MM.1S (cell line): ENCODE data around the gene MACIR.

Source experiments
- DNase-seq: peaks from one replicate; pipeline ENCODE4 v3.0.0-alpha.2; 2015
- H2AFZ ChIP-seq: fragments of 300-600 bp; sonication (generic); 2 replicates; pipeline ENCODE4 v1.6.0; 2016; ENCODE audit warnings: antibody characterized with exemption, low read length
- H3F3A ChIP-seq: fragments of 300-600 bp; sonication (generic); 2 replicates; pipeline ENCODE4 v1.6.1; 2016; ENCODE audit warnings: mild to moderate bottlenecking, antibody characterized with exemption, low read length, moderate library complexity, mixed read lengths; ENCODE audit not compliant: insufficient read depth
- H3K27ac ChIP-seq: fragments of 300-600 bp; sonication (generic); 2 replicates; pipeline ENCODE4 v1.5.1; 2016; ENCODE audit warnings: mild to moderate bottlenecking, low read length
- H3K27me3 ChIP-seq: fragments of 300-600 bp; sonication (generic); replicated peaks from 2 replicates; pipeline ENCODE4 v1.6.0; 2016; ENCODE audit warnings: low read length; ENCODE audit not compliant: insufficient read depth
- H3K36me3 ChIP-seq: fragments of 300-600 bp; sonication (generic); replicated peaks from 2 replicates; pipeline ENCODE4 v1.6.1; 2016; ENCODE audit warnings: mild to moderate bottlenecking, low read length, mixed read lengths; ENCODE audit not compliant: insufficient read depth
- H3K4me1 ChIP-seq: fragments of 300-600 bp; sonication (generic); 2 replicates; pipeline ENCODE4 v1.6.1; 2016; ENCODE audit warnings: low read length, mixed read lengths
- H3K4me2 ChIP-seq: fragments of 300-600 bp; sonication (generic); 2 replicates; pipeline ENCODE4 v1.6.0; 2016; ENCODE audit warnings: low read depth, low read length
- H3K4me3 ChIP-seq: fragments of 300-600 bp; sonication (generic); 2 replicates; pipeline ENCODE4 v1.5.1; 2016; ENCODE audit warnings: low read length, mixed read lengths
- H3K79me2 ChIP-seq: fragments of 300-600 bp; sonication (generic); 2 replicates; pipeline ENCODE4 v1.6.1; 2016; ENCODE audit warnings: mixed run types, low read length, mixed read lengths
- H3K9ac ChIP-seq: fragments of 300-600 bp; sonication (generic); 2 replicates; pipeline ENCODE4 v1.6.1; 2016; ENCODE audit warnings: low read length, mixed read lengths
- H3K9me2 ChIP-seq: fragments of 300-600 bp; sonication (generic); replicated peaks from 2 replicates; pipeline ENCODE4 v1.6.1; 2016; ENCODE audit warnings: mild to moderate bottlenecking, low read length, mixed read lengths; ENCODE audit not compliant: insufficient read depth
- H3K9me3 ChIP-seq: fragments of 300-600 bp; sonication (generic); replicated peaks from 2 replicates; pipeline ENCODE4 v1.6.1; 2016; ENCODE audit warnings: mild to moderate bottlenecking, low read length, mixed read lengths; ENCODE audit not compliant: insufficient read depth
- H4K20me1 ChIP-seq: fragments of 300-600 bp; sonication (generic); 2 replicates; pipeline ENCODE4 v1.6.1; 2016; ENCODE audit warnings: mild to moderate bottlenecking, low read length, moderate library complexity, mixed read lengths; ENCODE audit not compliant: insufficient read depth
- CTCF ChIP-seq: fragments of 300-600 bp; sonication (generic); IDR thresholded peaks from 2 replicates; pipeline ENCODE4 v1.5.1; 2016; ENCODE audit warnings: antibody characterized with exemption, low read length, mixed read lengths
- EZH2 ChIP-seq: fragments of 300-600 bp; sonication (generic); optimal IDR thresholded peaks from 2 replicates; pipeline ENCODE3; 2017; ENCODE audit warnings: low read depth, mild to moderate bottlenecking, antibody characterized with exemption, low read length, mixed read lengths
- EZH2phosphoT487 ChIP-seq: fragments of 300-600 bp; sonication (generic); IDR thresholded peaks from 2 replicates; pipeline ENCODE4 v1.6.1; 2018; ENCODE audit warnings: antibody characterized with exemption, low read length

Gene MACIR

DNA sequence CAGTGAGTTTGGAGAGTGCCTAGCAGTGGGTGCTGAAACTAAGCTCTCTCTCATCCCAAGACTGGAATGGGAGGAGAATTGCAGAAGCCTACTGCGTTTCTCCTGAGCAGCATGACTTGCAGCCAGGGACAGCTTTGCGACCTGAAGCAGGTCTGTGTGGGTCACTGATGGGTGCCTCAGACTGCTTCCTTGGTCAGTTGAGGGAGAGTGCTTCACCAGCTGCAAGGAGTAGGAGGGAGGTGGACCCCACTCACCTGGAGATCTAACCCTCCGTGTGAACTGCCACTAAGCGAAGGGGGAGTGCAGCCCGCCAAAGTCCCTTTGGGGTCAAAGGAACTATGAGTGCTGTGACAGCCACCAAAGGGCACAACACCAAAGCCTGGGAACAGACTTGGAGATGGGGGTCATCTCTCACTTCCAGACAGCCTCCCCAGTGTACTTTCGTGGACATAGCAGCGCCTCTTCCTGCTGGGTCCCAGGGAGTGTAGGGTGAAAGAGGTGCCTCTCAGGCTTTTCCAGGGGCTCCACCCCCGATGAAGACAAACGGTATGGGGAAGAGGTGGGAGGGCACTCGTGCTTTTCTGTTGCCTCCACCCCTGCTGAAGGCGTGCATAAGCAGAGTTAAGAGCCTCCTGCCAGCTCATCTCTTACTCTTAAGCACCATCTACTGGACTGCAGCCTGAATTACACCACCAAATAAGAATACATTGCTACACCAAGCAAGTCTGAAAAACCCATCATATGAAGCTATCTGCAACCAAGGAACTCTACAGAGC lies 34.3 kb upstream of the MACIR start:
- Histone ChIP-seq H3K4me3 (0 out of 2 replicates have a peak overlapping the region, but pooled peaks have one; percentile 19), H2AFZ (peak overlapping the region; percentile 63)

GRCh38 chr5:103224894-103225246 lies 33.7 kb upstream of the MACIR start:
- H3F3A ChIP-seq: no peaks in the 10 kb centered on the region
- no peaks in the 10 kb centered on the region for H4K20me1 ChIP-seq
- no peaks in the 10 kb centered on the region for H3K27me3 ChIP-seq
- peak; percentile 6 for DNase-seq
- no peaks in the 10 kb centered on the region for H3K9me3 ChIP-seq
- TF ChIP-seq EZH2phosphoT487 (no peak), EZH2 (no peak), CTCF (no peak)
- H3K9ac ChIP-seq: no peak overlapping the region
- no peaks in the 10 kb centered on the region for H3K36me3 ChIP-seq
- H3K9me2 ChIP-seq: no peaks in the 10 kb centered on the region
- no peak overlapping the region for H3K4me3 ChIP-seq
- 0 out of 2 replicates have a peak overlapping the region, but pooled peaks have one; percentile 7 for H3K4me2 ChIP-seq
- no peaks in the 10 kb centered on the region for H3K4me1 ChIP-seq
- H3K27ac ChIP-seq: no peak overlapping the region
- H3K79me2 ChIP-seq: no peaks in the 10 kb centered on the region
- H2AFZ ChIP-seq: peak overlapping the region; percentile 63

More for the DNA sequence above, 34.3 kb upstream of the MACIR start:
- H3K9me2 ChIP-seq: no peaks in the 10 kb centered on the region
- no peaks in the 10 kb centered on the region for H3K79me2 ChIP-seq
- H3K9me3 ChIP-seq: no peaks in the 10 kb centered on the region
- DNase-seq: peak; percentile 81
- peak overlapping the region; percentile 40; the same call in 1 of the 2 replicates for H3K4me2 ChIP-seq
- no peaks in the 10 kb centered on the region for H3K36me3 ChIP-seq
- peak; percentile 72 for TF ChIP-seq CTCF
- no peak for TF ChIP-seq EZH2phosphoT487
- no peaks in the 10 kb centered on the region for H4K20me1 ChIP-seq
- no peaks in the 10 kb centered on the region for H3F3A ChIP-seq
- no peak overlapping the region for H3K27ac ChIP-seq
- H3K27me3 ChIP-seq: no peaks in the 10 kb centered on the region
- no peaks in the 10 kb centered on the region for H3K4me1 ChIP-seq
- no peak overlapping the region for H3K9ac ChIP-seq

DNA sequence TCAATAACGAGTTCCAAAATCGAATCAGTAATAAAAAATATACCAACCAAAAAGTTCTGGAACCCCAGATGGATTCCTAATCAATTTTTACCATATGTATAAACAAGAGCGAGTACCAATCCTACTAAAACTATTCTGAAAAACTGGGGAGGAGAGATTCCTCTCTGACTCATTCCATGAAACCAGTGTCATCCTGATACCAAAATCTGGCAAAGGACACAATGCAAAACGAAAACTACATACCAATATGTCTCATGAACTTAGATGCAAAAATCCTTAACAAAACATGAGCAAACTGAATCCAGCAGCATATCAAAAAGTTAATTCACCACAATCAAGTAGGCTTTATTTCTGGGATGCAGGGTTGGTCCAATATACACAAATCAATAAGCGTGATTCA lies 30.5 kb upstream of the MACIR start:
- no peak overlapping the region for H2AFZ ChIP-seq
- H3K9me3 ChIP-seq: no peaks in the 10 kb centered on the region
- TF ChIP-seq CTCF: no peak
- no peak for TF ChIP-seq EZH2
- no peak for TF ChIP-seq EZH2phosphoT487
- no peak overlapping the region for H3K9ac ChIP-seq
- no peaks in the 10 kb centered on the region for H4K20me1 ChIP-seq
- no peak overlapping the region for H3K27ac ChIP-seq
- H3K36me3 ChIP-seq: no peaks in the 10 kb centered on the region
- H3K9me2 ChIP-seq: no peaks in the 10 kb centered on the region
- no peak for DNase-seq
- H3K4me2 ChIP-seq: no peak overlapping the region
- H3F3A ChIP-seq: no peaks in the 10 kb centered on the region
- H3K4me1 ChIP-seq: no peaks in the 10 kb centered on the region
- H3K79me2 ChIP-seq: no peaks in the 10 kb centered on the region
- no peaks in the 10 kb centered on the region for H3K27me3 ChIP-seq
- H3K4me3 ChIP-seq: no peak overlapping the region
